Thyroid gland (tissue), 4 donors: ENCODE results near the gene PLCG2.

ENCODE experiments used
- POLR2A ChIP-seq, 2 donors: fragments of 450-650 bp; IDR thresholded peaks; one replicate each; pipeline ENCODE4 v1.6.1; 2017; ENCODE audit warnings: antibody characterized with exemption in 2 of 2, mild to moderate bottlenecking in 2 of 2, moderate library complexity in 1 of 2
- TF ChIP-seq, protein P1 (sequence below), 6 experiments: fragments of 200-600 bp in 3 of 6; fragments of 450-650 bp in 3 of 6; sonication (generic) in 3 of 6; IDR thresholded peaks; one replicate each; pipeline ENCODE4 v1.5.1; 2016 to 2019; ENCODE audit warnings: antibody characterized with exemption in 6 of 6, mild to moderate bottlenecking in 2 of 6, inconsistent platforms in 1 of 6, moderate library complexity in 1 of 6

DNA sequence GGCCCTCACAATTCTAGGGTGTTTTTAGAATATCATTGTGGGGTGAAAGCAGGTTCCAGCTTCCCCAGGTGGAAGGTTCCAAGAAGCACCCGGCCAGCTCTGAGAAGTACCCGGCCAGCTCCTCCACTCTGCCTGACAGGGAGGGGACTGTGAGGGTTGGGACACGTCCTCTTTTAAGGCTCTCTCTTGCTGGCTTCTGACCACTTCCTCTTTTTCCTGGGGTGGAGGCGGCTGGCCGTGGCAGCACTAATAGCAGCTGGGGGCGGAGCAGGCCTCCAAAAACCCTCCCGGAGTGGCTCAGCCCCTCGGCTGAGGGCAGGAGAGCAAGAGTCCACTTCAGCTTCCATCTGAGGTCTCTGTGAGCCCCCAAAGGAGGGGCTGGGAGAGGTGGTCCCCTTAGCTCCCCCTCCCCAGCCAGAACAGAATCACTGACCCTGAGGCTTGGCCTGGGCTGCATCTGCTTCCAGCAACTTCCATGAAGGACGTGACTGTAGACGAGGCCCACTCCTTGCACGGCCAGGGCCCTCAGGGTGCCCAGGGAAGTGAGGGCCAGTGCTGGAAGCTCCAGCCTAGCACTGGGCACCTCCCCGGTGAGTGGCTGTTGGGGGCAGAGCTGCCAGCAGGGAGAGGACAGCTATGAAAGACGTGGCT is 26.7 kb upstream of the PLCG2 start:
- TF ChIP-seq, protein P1, sequence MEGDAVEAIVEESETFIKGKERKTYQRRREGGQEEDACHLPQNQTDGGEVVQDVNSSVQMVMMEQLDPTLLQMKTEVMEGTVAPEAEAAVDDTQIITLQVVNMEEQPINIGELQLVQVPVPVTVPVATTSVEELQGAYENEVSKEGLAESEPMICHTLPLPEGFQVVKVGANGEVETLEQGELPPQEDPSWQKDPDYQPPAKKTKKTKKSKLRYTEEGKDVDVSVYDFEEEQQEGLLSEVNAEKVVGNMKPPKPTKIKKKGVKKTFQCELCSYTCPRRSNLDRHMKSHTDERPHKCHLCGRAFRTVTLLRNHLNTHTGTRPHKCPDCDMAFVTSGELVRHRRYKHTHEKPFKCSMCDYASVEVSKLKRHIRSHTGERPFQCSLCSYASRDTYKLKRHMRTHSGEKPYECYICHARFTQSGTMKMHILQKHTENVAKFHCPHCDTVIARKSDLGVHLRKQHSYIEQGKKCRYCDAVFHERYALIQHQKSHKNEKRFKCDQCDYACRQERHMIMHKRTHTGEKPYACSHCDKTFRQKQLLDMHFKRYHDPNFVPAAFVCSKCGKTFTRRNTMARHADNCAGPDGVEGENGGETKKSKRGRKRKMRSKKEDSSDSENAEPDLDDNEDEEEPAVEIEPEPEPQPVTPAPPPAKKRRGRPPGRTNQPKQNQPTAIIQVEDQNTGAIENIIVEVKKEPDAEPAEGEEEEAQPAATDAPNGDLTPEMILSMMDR (IDR thresholded peaks at IDR 0.05): no peak
- no peak for TF ChIP-seq POLR2A (IDR thresholded peaks at IDR 0.05)
